GM10248 (cell line): ENCODE results near the gene TAP2.

Source experiments
- CTCF ChIA-PET: fragments of 300-600 bp; sonication (Branson Sonifier 250); formaldehyde crosslinking; extraction: SDS; loops from one replicate; lab custom pipeline; 2021; ENCODE audit warnings: antibody characterized with exemption; lab: Yijun Ruan, JAX
- POLR2A ChIA-PET: fragments of 350-650 bp; sonication (Branson Sonifier 250); formaldehyde crosslinking; extraction: SDS; loops from one replicate; lab custom pipeline; 2020; ENCODE audit warnings: antibody characterized with exemption; lab: Yijun Ruan, JAX
- DNase-seq: peaks from one replicate; pipeline ENCODE4 v3.0.0; 2012; ENCODE audit errors: extremely low spot score
- TF ChIP-seq, protein P1 (sequence below): IDR thresholded peaks from 2 replicates; pipeline ENCODE4 v1.5.1; 2012; ENCODE audit warnings: mild to moderate bottlenecking, low read depth; ENCODE audit errors: extremely low read depth, missing control alignments, control extremely low read depth

TAP2 gene

DNA sequence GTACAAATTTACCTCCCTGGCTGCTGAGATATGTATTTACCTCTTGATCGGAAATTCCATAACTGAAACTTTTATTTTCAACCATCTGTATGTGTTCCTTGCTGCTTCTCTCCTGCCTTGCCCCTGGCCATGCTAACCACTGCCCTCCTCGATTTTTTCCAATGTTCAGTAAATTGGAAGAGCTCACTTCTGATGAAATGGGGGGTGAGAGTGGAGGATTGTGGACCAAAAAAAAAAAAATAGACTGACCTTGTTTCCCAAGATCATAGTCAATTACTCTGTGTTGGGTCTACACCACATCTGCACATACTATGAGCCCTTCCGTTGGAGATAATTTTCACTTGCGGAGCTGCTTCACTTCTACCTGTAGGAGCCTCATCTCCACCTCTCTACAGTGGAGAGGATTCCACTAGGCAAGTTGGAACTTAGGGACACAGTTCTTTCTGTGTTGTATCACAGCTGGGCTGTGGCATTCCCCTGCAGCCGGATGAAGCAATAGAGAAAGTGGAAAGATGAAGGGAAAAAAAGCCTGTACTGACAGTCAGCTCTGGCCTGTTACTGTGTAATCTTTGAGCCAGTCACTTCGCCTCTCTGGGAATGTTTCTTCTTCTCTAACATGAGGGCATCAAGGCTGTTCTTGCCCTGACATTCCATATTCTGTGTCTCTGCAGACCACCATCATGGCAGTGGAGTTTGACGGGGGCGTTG lies 17.1 kb upstream of the TAP2 start:
- TF ChIP-seq, protein P1, sequence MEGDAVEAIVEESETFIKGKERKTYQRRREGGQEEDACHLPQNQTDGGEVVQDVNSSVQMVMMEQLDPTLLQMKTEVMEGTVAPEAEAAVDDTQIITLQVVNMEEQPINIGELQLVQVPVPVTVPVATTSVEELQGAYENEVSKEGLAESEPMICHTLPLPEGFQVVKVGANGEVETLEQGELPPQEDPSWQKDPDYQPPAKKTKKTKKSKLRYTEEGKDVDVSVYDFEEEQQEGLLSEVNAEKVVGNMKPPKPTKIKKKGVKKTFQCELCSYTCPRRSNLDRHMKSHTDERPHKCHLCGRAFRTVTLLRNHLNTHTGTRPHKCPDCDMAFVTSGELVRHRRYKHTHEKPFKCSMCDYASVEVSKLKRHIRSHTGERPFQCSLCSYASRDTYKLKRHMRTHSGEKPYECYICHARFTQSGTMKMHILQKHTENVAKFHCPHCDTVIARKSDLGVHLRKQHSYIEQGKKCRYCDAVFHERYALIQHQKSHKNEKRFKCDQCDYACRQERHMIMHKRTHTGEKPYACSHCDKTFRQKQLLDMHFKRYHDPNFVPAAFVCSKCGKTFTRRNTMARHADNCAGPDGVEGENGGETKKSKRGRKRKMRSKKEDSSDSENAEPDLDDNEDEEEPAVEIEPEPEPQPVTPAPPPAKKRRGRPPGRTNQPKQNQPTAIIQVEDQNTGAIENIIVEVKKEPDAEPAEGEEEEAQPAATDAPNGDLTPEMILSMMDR, result no peak
- ChIA-PET CTCF (interaction anchor here (0.7 to 13.7 kb wide), 12 partner anchors 8 to 271 kb away, joined by 3 to 339 read pairs (median 6); partner anchors contain the start of genes PSMB8 and TAP2), POLR2A (interaction anchor here (0.6 to 3.6 kb wide), 5 partner anchors 12 to 696 kb away, joined by 3 to 44 read pairs (median 3); partner anchors contain the start of gene PSMB8)
- DNase-seq, result no peak

DNA sequence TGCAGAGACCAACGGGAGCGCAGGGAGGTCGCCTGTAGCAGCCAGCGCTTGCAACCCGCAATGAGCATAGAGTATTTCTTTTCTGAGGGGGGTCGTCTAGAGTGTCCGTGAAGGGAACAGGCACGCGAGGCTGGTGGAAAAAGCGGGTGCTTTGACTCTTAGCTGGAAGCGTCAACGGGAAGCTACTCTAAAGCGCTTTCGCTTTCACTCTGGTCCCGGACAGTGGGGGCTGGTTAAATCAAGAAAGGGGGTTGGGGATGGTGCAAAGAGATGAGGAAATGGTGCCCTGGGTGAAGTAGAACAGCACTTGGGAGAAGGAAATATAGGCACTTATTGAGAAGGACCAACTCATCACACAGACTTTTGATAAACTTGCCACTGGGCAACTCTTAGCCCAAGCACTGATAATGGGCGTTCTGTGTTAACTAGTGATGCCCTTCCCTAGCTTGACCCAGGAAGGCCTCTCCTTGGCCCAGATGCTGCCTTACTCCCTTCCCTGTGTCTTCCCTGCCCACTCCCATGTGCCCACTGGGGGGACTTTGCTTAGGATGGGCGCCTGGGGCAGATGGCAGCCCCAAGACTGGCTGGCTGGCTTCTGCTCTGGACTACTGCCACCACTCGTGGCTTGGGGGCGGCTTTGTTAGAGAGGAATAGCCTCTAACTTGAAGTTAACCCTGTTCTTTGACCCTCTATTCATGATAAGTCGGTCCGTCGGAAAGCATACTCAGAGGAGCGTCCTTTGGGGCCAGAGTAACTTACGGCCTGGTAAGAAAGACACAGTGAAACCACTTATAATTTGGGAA lies 16.0 kb upstream of the TAP2 start:
- CTCF ChIA-PET, result interaction anchor here (0.7 to 13.7 kb wide), 18 partner anchors 9 to 130 kb away, joined by 3 to 339 read pairs (median 6); partner anchors contain the start of genes PSMB8 and TAP2
- POLR2A ChIA-PET, result interaction anchor here (0.6 to 3.6 kb wide), 4 partner anchors 11 to 695 kb away, joined by 3 to 44 read pairs (median 20); partner anchors contain the start of genes PSMB8 and TAP2
- TF ChIP-seq, protein P1, result no peak
- peak; percentile 64 for DNase-seq

DNA sequence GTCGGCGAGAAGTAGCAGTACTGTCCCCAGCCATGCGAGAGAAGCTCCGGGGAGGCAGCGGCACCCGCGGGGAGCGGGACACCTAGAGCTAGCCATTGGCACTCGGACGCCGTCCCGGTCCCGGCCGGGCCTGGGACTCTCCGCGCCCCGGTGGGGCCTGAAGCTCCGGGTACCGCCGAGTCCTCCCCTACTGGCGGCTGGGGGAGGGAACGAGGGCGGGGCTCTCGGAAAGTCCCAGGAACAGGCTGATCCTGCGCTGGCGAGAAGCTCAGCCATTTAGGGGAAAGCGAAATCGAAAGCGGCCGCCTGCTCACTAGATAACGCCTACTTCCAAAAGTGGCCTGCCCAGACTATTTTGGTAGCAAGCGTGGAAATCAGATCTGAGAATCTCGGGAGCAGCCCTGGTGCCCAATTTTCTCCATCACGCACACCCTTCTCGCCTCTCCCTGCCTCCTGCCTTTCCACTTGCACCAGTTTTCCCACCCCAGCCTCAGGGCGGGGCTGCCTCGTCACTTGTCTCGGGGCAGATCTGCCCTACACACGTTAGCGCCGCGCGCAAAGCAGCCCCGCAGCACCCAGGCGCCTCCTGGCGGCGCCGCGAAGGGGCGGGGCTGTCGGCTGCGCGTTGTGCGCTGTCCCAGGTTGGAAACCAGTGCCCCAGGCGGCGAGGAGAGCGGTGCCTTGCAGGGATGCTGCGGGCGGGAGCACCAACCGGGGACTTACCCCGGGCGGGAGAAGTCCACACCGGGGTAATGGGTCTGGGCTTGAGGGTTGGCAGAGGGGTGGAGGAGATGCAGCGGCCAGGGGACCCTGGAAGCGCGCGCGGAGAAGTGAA lies 15.2 kb upstream of the TAP2 start, which contains the start of the genes PSMB9 and TAP1:
Gene PSMB9, plus strand, starts transcription at position 652 of the 835 bp plus-strand sequence. Its CDS starts 38 bp downstream, at position 690.
Gene TAP1, minus strand, starts transcription at position 164 of the 835 bp plus-strand sequence. Its CDS starts 68 bp downstream, at position 96.
- POLR2A ChIA-PET, result interaction anchor here (0.6 to 3.6 kb wide), 8 partner anchors 10 to 1661 kb away, joined by 3 to 44 read pairs (median 4); partner anchors contain the start of genes PSMB8 and TAP2

DNA sequence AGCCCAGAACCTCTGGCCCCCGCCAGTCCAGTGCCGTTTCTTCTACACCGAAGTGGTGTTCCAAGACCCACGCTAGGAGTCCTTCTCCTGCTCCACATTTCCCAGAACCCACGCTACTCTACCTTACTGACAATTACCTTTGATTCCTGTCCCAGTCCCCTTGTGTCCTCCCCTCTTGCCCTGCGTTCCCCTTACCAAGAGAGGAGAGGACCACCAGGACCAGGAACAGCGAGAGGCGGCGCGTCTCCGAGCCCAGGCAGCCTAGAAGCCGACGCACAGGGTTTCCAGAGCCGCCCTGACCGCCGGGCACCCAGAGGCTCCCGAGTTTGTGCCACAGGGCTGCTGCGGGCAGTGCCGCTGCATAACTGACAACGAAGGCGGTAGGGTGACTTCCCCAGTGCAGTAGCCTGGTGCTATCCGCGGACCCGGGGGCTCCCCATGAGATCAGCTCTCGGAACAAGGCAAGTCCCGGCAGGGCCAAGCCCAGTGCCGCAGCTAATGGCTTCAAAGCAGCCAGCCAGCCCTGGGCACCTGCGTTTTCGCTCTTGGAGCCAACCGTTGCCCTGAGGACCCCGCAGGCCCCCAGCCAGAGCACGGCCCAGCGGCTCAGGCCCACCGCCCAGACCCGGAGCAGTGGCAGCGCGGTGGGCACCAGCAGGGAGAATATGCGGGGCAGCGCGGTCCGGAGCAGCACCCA lies 14.5 kb upstream of the TAP2 start:
- TF ChIP-seq, protein P1, result no peak
- ChIA-PET POLR2A (interaction anchor here (0.6 to 3.6 kb wide), 7 partner anchors 9 to 1661 kb away, joined by 3 to 44 read pairs (median 4); partner anchors contain the start of genes PSMB8 and TAP2), CTCF (interaction anchor here (0.8 to 13.7 kb wide), 24 partner anchors 11 to 439 kb away, joined by 3 to 339 read pairs (median 5); partner anchors contain the start of genes HLA-DMA, HLA-DQB1, PSMB8 and TAP2)
- peak; percentile 58 for DNase-seq

More for the DNA sequence above, 15.2 kb upstream of the TAP2 start, which contains the start of the genes PSMB9 and TAP1:
- TF ChIP-seq, protein P1, result peak; percentile 97
- CTCF ChIA-PET, result interaction anchor here (0.7 to 13.7 kb wide), 27 partner anchors 10 to 440 kb away, joined by 3 to 339 read pairs (median 5); partner anchors contain the start of genes HLA-DMA, HLA-DQB1, PSMB8 and TAP2
- DNase-seq, result peak; percentile 93
